Endothelial cell of umbilical vein (primary cell): ENCODE results near the gene LRFN2. TPM values are rescaled to one million over a fixed set of nuclear protein-coding genes. Genes with fewer than 3 reads are reported as not detected.

Experiments
- BruUV-seq: library from RNA; stranded (reverse); fragments of 400-500 nt; replicated peaks from 2 replicates; lab custom pipeline; 2021; lab: Mats Ljungman, UMichigan
- CTCF ChIA-PET: fragments of 300-600, 350-600 bp; sonication (Branson Sonifier 250); formaldehyde crosslinking; loops from one replicate; lab custom pipeline; 2021; ENCODE audit warnings: antibody characterized with exemption, inconsistent platforms; lab: Charles Lee
- POLR2A ChIA-PET: fragments of 300-600, 350-600 bp; sonication (Branson Sonifier 250); formaldehyde crosslinking; loops from one replicate; lab custom pipeline; 2021; ENCODE audit warnings: antibody characterized with exemption, inconsistent platforms; lab: Charles Lee
- DNase-seq: peaks from one replicate; pipeline ENCODE4 v3.0.0-alpha.2; 2011; ENCODE audit warnings: low read depth, low spot score
- FAIRE-seq: peaks from 2 replicates; lab custom pipeline; 2011; peaks lifted over from hg19 to GRCh38; lab: Jason Lieb, UNC
- H2AFZ ChIP-seq: 2 replicates; pipeline ENCODE4 v1.6.0; 2012; ENCODE audit warnings: low read depth, low read length, control low read depth, inconsistent platforms
- H3K27ac ChIP-seq: 2 replicates; pipeline ENCODE4 v1.5.1; 2011; ENCODE audit warnings: low read depth, mild to moderate bottlenecking, control low read depth, low read length, moderate library complexity; ENCODE audit not compliant: insufficient read depth
- H3K27me3 ChIP-seq, 2 experiments: 2 replicates each; pipeline versions ENCODE4 v1.6.0 to v1.6.1; 2011; ENCODE audit warnings: low read length in 2 of 2, mixed read lengths in 1 of 2; ENCODE audit not compliant: control insufficient read depth in 2 of 2, insufficient read depth in 2 of 2
- H3K36me3 ChIP-seq, 2 experiments: 2 replicates in 1 of 2; 3 replicates in 1 of 2; pipeline ENCODE4 v1.5.1; 2011; ENCODE audit warnings: low read length in 2 of 2, mild to moderate bottlenecking in 1 of 2, moderate library complexity in 1 of 2; ENCODE audit not compliant: control insufficient read depth in 2 of 2, insufficient read depth in 2 of 2; ENCODE audit errors: extremely low read depth in 1 of 2
- H3K4me1 ChIP-seq: 3 replicates; pipeline ENCODE4 v1.5.1; 2011; ENCODE audit warnings: mild to moderate bottlenecking, low read length; ENCODE audit not compliant: control insufficient read depth, insufficient read depth; ENCODE audit errors: extremely low read depth
- H3K4me2 ChIP-seq: 2 replicates; pipeline ENCODE4 v1.6.1; 2011; ENCODE audit warnings: low read length, control low read depth, mixed read lengths; ENCODE audit not compliant: insufficient read depth
- H3K4me3 ChIP-seq, 3 experiments: fragments of 200-600 bp in 1 of 3; sonication (generic), shearing (Covaris generic) in 1 of 3; replicated peaks in 1 of 3; 2 replicates each; pipeline ENCODE4 v1.5.1; 2011 to 2016; ENCODE audit warnings: control low read depth in 3 of 3, low read length in 3 of 3, mild to moderate bottlenecking in 2 of 3, inconsistent platforms in 1 of 3, low read depth in 1 of 3, moderate library complexity in 1 of 3; ENCODE audit not compliant: insufficient read depth in 1 of 3
- H3K79me2 ChIP-seq: 2 replicates; pipeline ENCODE4 v1.6.0; 2012; ENCODE audit warnings: low read length, inconsistent platforms; ENCODE audit not compliant: control insufficient read depth, insufficient read depth
- H3K9ac ChIP-seq: replicated peaks from 2 replicates; pipeline ENCODE3; 2011; ENCODE audit warnings: low read length, control low read depth; ENCODE audit not compliant: insufficient read depth; ENCODE audit errors: extremely low read depth
- H3K9me1 ChIP-seq: replicated peaks from 3 replicates; pipeline ENCODE4 v1.6.0; 2011; ENCODE audit warnings: mild to moderate bottlenecking, low read length; ENCODE audit not compliant: control insufficient read depth, insufficient read depth; ENCODE audit errors: extremely low read depth
- H3K9me3 ChIP-seq: replicated peaks from 2 replicates; pipeline ENCODE4 v1.5.1; 2012; ENCODE audit warnings: low read length, inconsistent platforms; ENCODE audit not compliant: control insufficient read depth, insufficient read depth
- H4K20me1 ChIP-seq: replicated peaks from 2 replicates; pipeline ENCODE3; 2011; ENCODE audit warnings: mild to moderate bottlenecking, low read length; ENCODE audit not compliant: control insufficient read depth, insufficient read depth; ENCODE audit errors: extremely low read depth
- CTCF ChIP-seq, 2 donors: IDR thresholded peaks; 1 replicate in 1 of 2; 2 replicates in 1 of 2; pipeline ENCODE4 v1.5.1; 2011; ENCODE audit warnings: low read length in 2 of 2, mild to moderate bottlenecking in 2 of 2, moderate library complexity in 2 of 2, control low read depth in 1 of 2, inconsistent platforms in 1 of 2, low read depth in 1 of 2; ENCODE audit not compliant: insufficient read depth in 1 of 2; ENCODE audit errors: extremely low read depth in 1 of 2
- EZH2 ChIP-seq: IDR thresholded peaks from 2 replicates; pipeline ENCODE4 v1.6.1; 2012; ENCODE audit warnings: borderline replicate concordance, low read depth, mild to moderate bottlenecking, moderate library complexity, low read length, inconsistent platforms; ENCODE audit not compliant: severe bottlenecking
- FOS ChIP-seq: IDR thresholded peaks from 2 replicates; pipeline ENCODE4 v1.6.1; 2011; ENCODE audit warnings: mild to moderate bottlenecking, low read length, moderate library complexity, borderline replicate concordance; ENCODE audit not compliant: insufficient read depth
- GATA2 ChIP-seq: IDR thresholded peaks from 2 replicates; pipeline ENCODE4 v1.7.0; 2011; ENCODE audit warnings: low read depth, mild to moderate bottlenecking, moderate library complexity, mixed read lengths, low read length; ENCODE audit not compliant: insufficient read length, insufficient read depth
- JUN ChIP-seq: IDR thresholded peaks from 2 replicates; pipeline ENCODE4 v1.6.1; 2011; ENCODE audit warnings: borderline replicate concordance, low read depth; ENCODE audit not compliant: insufficient read length, insufficient read depth
- MAX ChIP-seq: IDR thresholded peaks from 2 replicates; pipeline ENCODE4 v1.6.1; 2011; ENCODE audit not compliant: insufficient read depth, insufficient read length
- MYC ChIP-seq: IDR thresholded peaks from one replicate; pipeline ENCODE4 v1.6.1; 2011; ENCODE audit warnings: mild to moderate bottlenecking, low read depth, low read length
- POLR2A ChIP-seq: IDR thresholded peaks from 2 replicates; pipeline ENCODE4 v1.6.1; 2012; ENCODE audit warnings: low read depth, mild to moderate bottlenecking, control low read depth, low read length
- POLR2AphosphoS5 ChIP-seq: IDR thresholded peaks from 2 replicates; pipeline ENCODE4 v1.6.1; 2012; ENCODE audit warnings: low read depth, mild to moderate bottlenecking, control low read depth, low read length, moderate library complexity; ENCODE audit not compliant: insufficient read depth
- dilution Hi-C: fragments of 300-500 bp; cut with MboI; formaldehyde crosslinking; loops from one replicate; pipeline ENCODE4 v1.15.0; 2019; ENCODE audit warnings: low sequenced_read_pairs; ENCODE audit not compliant: extremely low pct_ligation_motif_present
- intact Hi-C: fragments of 100-400 bp; cut with micrococcal nuclease; formaldehyde crosslinking; loops from one replicate; pipeline ENCODE4 v1.10.0; 2022
- polyA plus RNA-seq, 4 experiments: library from polyadenylated mRNA; depleted of rRNA in 3 of 4; stranded (reverse) in 3 of 4; unstranded in 1 of 4; fragments of >200 nt; gene quantifications; 2 replicates each; pipeline versions ENCODE4 v1.2.1 to v1.2.3, GENCODE V29; 2011 to 2012; ENCODE audit warnings: missing spikeins in 1 of 4
- total RNA-seq: library from RNA; stranded (reverse); gene quantifications from 2 replicates; pipeline ENCODE4 v1.2.3, GENCODE V29; 2021

Gene LRFN2
- total and polyA plus RNA-seq, 2 donors (not counting 3 experiments of a cell fraction or from before 2014, with no cell fraction given): not detected

GRCh38 chr6:40378725-40379074 is 208.5 kb downstream of the LRFN2 start:
- no peaks in the 10 kb centered on the region for H3K27me3 ChIP-seq
- H3K4me2 ChIP-seq: no peak overlapping the region
- ChIA-PET POLR2A (no interaction called here), CTCF (no interaction called here)
- H3K9ac ChIP-seq: no peak overlapping the region
- H3K9me3 ChIP-seq: no peaks in the 10 kb centered on the region
- intact Hi-C loops (no loop called here), dilution Hi-C loops (no loop called here)
- no peak for DNase-seq
- no peak overlapping the region for H3K27ac ChIP-seq
- BruUV-seq: no TSS peak
- H3K9me1 ChIP-seq: no peaks in the 10 kb centered on the region
- no peak for FAIRE-seq
- H3K36me3 ChIP-seq: no peaks in the 10 kb centered on the region
- H3K4me1 ChIP-seq: no peaks in the 10 kb centered on the region
- TF ChIP-seq POLR2AphosphoS5 (no peak), GATA2 (no peak), EZH2 (no peak), JUN (no peak), POLR2A (no peak), CTCF (IDR thresholded peaks at IDR 0.05; ENCODE audit: extremely low read depth in 1 of 2, insufficient read depth in 1 of 2, low read depth in 1 of 2, low read length in 2 of 2) (no peak), MYC (no peak), FOS (no peak), MAX (no peak)
- no peaks in the 10 kb centered on the region for H4K20me1 ChIP-seq
- H3K79me2 ChIP-seq: no peaks in the 10 kb centered on the region
- no peak overlapping the region for H3K4me3 ChIP-seq
- no peak overlapping the region for H2AFZ ChIP-seq
